GM12801 (cell line): ENCODE results near the gene PP2D1.

ENCODE experiments used
- CTCF ChIP-seq: IDR thresholded peaks from one replicate; pipeline ENCODE4 v1.5.1; 2011; ENCODE audit warnings: control low read depth; ENCODE audit not compliant: insufficient read length; ENCODE audit errors: extremely low read depth

The PP2D1 gene

GRCh38 chr3:19954676-19955075 is 57.4 kb downstream of the PP2D1 start:
- no peak for TF ChIP-seq CTCF

- no peak for TF ChIP-seq CTCF
These were observed 61.7 kb downstream of the PP2D1 start for GRCh38 chr3:19950316-19950715.

GRCh38 chr3:19948226-19948591 is 63.9 kb downstream of the PP2D1 start:
- TF ChIP-seq CTCF, result no peak

- no peak for TF ChIP-seq CTCF
These were observed 64.4 kb downstream of the PP2D1 start for GRCh38 chr3:19947549-19948225.

GRCh38 chr3:19946832-19947548 is 65.1 kb downstream of the PP2D1 start, which contains the start of gene RAB5A:
Gene RAB5A, plus strand, starts transcription at chr3:19947097. Its CDS starts 3,802 bp downstream, at chr3:19950899.
- no peak for TF ChIP-seq CTCF

GRCh38 chr3:19945969-19946831 is 65.9 kb downstream of the PP2D1 start:
- TF ChIP-seq CTCF, result no peak

GRCh38 chr3:19945534-19945933 is 66.5 kb downstream of the PP2D1 start:
- no peak for TF ChIP-seq CTCF
